Measurements from ENCODE around the gene POU6F1.

POU6F1 gene

GRCh38 chr12:51219322-51219721, 1.5 kb upstream of the POU6F1 start:
- no peak for TF ChIP-seq CTCF (IDR thresholded peaks at IDR 0.05; ENCODE audit: low read depth, low read length, missing control alignments)
- no peak for DNase-seq (ENCODE audit: low read depth)
- no peak overlapping the region for H3K4me3 ChIP-seq (ENCODE audit: low read depth, low read length)
- in situ Hi-C loops (cut with HindIII; ENCODE audit: low sequenced_read_pairs), result no loop called here

GRCh38 chr12:51218607-51219161, 822 bp upstream of the POU6F1 start:
- H3K4me3 ChIP-seq (ENCODE audit: low read depth, low read length), result peak overlapping the region; percentile 56
- in situ Hi-C loops (cut with HindIII; ENCODE audit: low sequenced_read_pairs), result no loop called here
- TF ChIP-seq CTCF (IDR thresholded peaks at IDR 0.05; ENCODE audit: low read depth, low read length, missing control alignments), result no peak
- DNase-seq (ENCODE audit: low read depth), result no peak

GRCh38 chr12:51217133-51217967, 512 bp downstream of the POU6F1 start:
- peak overlapping the region; percentile 56 for H3K4me3 ChIP-seq (ENCODE audit: low read depth, low read length)
- no peak for DNase-seq (ENCODE audit: low read depth)
- TF ChIP-seq CTCF (IDR thresholded peaks at IDR 0.05; ENCODE audit: low read depth, low read length, missing control alignments), result peak; percentile 27
- in situ Hi-C loops (cut with HindIII; ENCODE audit: low sequenced_read_pairs), result no loop called here

GRCh38 chr12:51216642-51217041, 1.2 kb downstream of the POU6F1 start:
- H3K4me3 ChIP-seq (ENCODE audit: low read depth, low read length), result peak overlapping the region; percentile 56
- in situ Hi-C loops (cut with HindIII; ENCODE audit: low sequenced_read_pairs), result no loop called here
- no peak for DNase-seq (ENCODE audit: low read depth)
- no peak for TF ChIP-seq CTCF (IDR thresholded peaks at IDR 0.05; ENCODE audit: low read depth, low read length, missing control alignments)

- H3K4me3 ChIP-seq (ENCODE audit: low read depth, low read length), result no peak overlapping the region
- TF ChIP-seq CTCF (IDR thresholded peaks at IDR 0.05; ENCODE audit: low read depth, low read length, missing control alignments), result no peak
- DNase-seq (ENCODE audit: low read depth), result no peak
- in situ Hi-C loops (cut with HindIII; ENCODE audit: low sequenced_read_pairs), result no loop called here
These were observed 3.0 kb downstream of the POU6F1 start for GRCh38 chr12:51214895-51215294.

GRCh38 chr12:51210690-51211395, 7.0 kb downstream of the POU6F1 start:
- no peak overlapping the region for H3K4me3 ChIP-seq (ENCODE audit: low read depth, low read length)
- in situ Hi-C loops (cut with HindIII; ENCODE audit: low sequenced_read_pairs), result no loop called here
- no peak for DNase-seq (ENCODE audit: low read depth)
- TF ChIP-seq CTCF (IDR thresholded peaks at IDR 0.05; ENCODE audit: low read depth, low read length, missing control alignments), result no peak
